ENCODE data around the gene BHLHE40.

GRCh38 chr3:4945324-4945723, 33.9 kb upstream of the BHLHE40 start:
- TF ChIP-seq, protein P1, sequence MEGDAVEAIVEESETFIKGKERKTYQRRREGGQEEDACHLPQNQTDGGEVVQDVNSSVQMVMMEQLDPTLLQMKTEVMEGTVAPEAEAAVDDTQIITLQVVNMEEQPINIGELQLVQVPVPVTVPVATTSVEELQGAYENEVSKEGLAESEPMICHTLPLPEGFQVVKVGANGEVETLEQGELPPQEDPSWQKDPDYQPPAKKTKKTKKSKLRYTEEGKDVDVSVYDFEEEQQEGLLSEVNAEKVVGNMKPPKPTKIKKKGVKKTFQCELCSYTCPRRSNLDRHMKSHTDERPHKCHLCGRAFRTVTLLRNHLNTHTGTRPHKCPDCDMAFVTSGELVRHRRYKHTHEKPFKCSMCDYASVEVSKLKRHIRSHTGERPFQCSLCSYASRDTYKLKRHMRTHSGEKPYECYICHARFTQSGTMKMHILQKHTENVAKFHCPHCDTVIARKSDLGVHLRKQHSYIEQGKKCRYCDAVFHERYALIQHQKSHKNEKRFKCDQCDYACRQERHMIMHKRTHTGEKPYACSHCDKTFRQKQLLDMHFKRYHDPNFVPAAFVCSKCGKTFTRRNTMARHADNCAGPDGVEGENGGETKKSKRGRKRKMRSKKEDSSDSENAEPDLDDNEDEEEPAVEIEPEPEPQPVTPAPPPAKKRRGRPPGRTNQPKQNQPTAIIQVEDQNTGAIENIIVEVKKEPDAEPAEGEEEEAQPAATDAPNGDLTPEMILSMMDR (IDR thresholded peaks at IDR 0.05; ENCODE audit: extremely low read depth in 1 of 2, insufficient read depth in 1 of 2, low read depth in 1 of 2, low read length in 2 of 2), result no peak
- TF ChIP-seq POLR2A (IDR thresholded peaks at IDR 0.05; ENCODE audit: low read depth, low read length) (no peak), EZH2 (IDR thresholded peaks at IDR 0.05; ENCODE audit: borderline replicate concordance, low read depth, low read length, severe bottlenecking) (no peak)
